IPS DF 4.7 (cell line): ENCODE results near the gene CXorf49B.
"Not testable (repeated sequence)": the region's sequence is repeated elsewhere in the genome, so short reads cannot be mapped to it uniquely, and the experiment has no call there.

Experiments
- DNase-seq: peaks from one replicate; pipeline ENCODE4 v3.0.0-alpha.2; 2013; ENCODE audit warnings: low spot score; ENCODE audit errors: extremely low read depth

Gene CXorf49B

GRCh38 chrX:71763049-71763448 is at the start of gene CXorf49B:
TSS of gene CXorf49B (plus strand) at chrX:71763349. CDS start at chrX:71763424, 75 bp downstream.
- DNase-seq: not testable (repeated sequence)

- not testable (repeated sequence) for DNase-seq
Measured at GRCh38 chrX:71714064-71714463, 49.1 kb upstream of the CXorf49B start.

GRCh38 chrX:71715551-71715950 is 47.6 kb upstream of the CXorf49B start:
- DNase-seq: not testable (repeated sequence)

- DNase-seq: not testable (repeated sequence)
Measured at GRCh38 chrX:71716323-71716722, 46.8 kb upstream of the CXorf49B start.

GRCh38 chrX:71718185-71718584 is 45.0 kb upstream of the CXorf49B start, which contains the start of gene CXorf49:
TSS of gene CXorf49 (minus strand) at chrX:71718285. CDS start at chrX:71718151, 134 bp downstream.
- not testable (repeated sequence) for DNase-seq

GRCh38 chrX:71719195-71719594 is 44.0 kb upstream of the CXorf49B start:
- DNase-seq: not testable (repeated sequence)

- DNase-seq: not testable (repeated sequence)
Measured at GRCh38 chrX:71720289-71720886, 42.8 kb upstream of the CXorf49B start.

GRCh38 chrX:71760688-71761281 is 2.4 kb upstream of the CXorf49B start:
- not testable (repeated sequence) for DNase-seq

- DNase-seq: not testable (repeated sequence)
Measured at GRCh38 chrX:71764832-71765231, 1.7 kb downstream of the CXorf49B start.

- not testable (repeated sequence) for DNase-seq
Measured at GRCh38 chrX:71765613-71766012, 2.5 kb downstream of the CXorf49B start.

- not testable (repeated sequence) for DNase-seq
Measured at GRCh38 chrX:71767134-71767533, 4.0 kb downstream of the CXorf49B start.

GRCh38 chrX:71778322-71778721 is 15.2 kb downstream of the CXorf49B start:
- DNase-seq: not testable (repeated sequence)

- DNase-seq: not testable (repeated sequence)
Measured at GRCh38 chrX:71782225-71782949, 19.2 kb downstream of the CXorf49B start.

GRCh38 chrX:71782950-71783299 is 19.8 kb downstream of the CXorf49B start:
- not testable (repeated sequence) for DNase-seq

GRCh38 chrX:71783569-71784347 is 20.6 kb downstream of the CXorf49B start:
- not testable (repeated sequence) for DNase-seq

- DNase-seq: not testable (repeated sequence)
Measured at GRCh38 chrX:71784348-71784983, 21.3 kb downstream of the CXorf49B start.

GRCh38 chrX:71806450-71806849 is 43.3 kb downstream of the CXorf49B start:
- not testable (repeated sequence) for DNase-seq

- no peak for DNase-seq
Measured at GRCh38 chrX:71809886-71810285, 46.7 kb downstream of the CXorf49B start.

- no peak for DNase-seq
Measured at GRCh38 chrX:71814123-71814912, 51.2 kb downstream of the CXorf49B start.
